IPS-18c (cell line): ENCODE data around the gene ANKFN1.

ENCODE experiments used
- H3K4me3 ChIP-seq: 2 replicates; pipeline ENCODE4 v1.7.0; 2013; ENCODE audit warnings: low read depth, mild to moderate bottlenecking, low read length, moderate library complexity; ENCODE audit not compliant: insufficient read depth
- H3K9me3 ChIP-seq: one replicate; pipeline ENCODE4 v1.6.1; 2013; ENCODE audit warnings: mild to moderate bottlenecking, low read length, moderate library complexity; ENCODE audit not compliant: control insufficient read depth, insufficient read depth

Gene ANKFN1

DNA sequence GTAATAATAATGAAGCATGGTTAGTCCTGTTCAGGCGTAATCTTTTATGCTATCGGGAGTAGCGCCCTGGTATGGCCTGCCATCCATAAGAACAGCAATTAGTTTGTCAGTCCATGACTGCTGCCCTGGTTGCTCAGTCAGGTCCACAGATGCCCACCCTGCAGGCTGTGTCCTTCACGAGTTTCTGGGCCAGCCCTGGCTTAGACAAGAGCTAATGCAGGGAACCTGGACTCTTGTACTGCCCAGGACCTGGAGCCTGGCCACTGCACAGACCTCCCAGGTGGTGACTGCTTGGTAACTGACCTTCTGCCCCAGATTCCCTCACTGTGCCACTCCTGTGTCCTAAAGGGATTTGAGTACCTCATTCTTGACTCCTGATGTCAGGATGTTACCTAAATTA lies 279.2 kb downstream of the ANKFN1 start:
- Histone ChIP-seq H3K9me3 (no peaks in the 10 kb centered on the region), H3K4me3 (no peak overlapping the region)

DNA sequence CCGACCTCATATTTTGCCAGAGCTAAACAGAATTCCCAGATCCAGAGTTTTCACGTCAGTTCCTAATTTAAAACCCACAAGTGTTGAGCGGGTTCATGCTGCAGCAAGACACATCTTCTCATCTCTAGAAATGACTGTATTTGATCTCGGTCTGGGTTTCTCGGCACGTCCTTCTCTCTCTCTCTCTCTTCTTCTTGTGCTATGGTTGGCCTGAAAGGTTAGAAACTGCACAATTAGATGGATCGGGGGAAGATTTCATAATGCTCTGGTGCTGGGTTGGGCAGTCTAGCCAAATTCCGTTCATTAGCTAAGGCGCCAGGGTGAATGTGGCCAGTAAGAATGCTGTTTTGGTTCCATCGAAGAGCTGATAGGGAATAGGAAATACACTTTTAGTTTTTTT lies 281.3 kb downstream of the ANKFN1 start:
- Histone ChIP-seq H3K9me3 (no peaks in the 10 kb centered on the region), H3K4me3 (no peak overlapping the region)

- Histone ChIP-seq H3K9me3 (no peaks in the 10 kb centered on the region), H3K4me3 (no peak overlapping the region)
Observed at GRCh38 chr17:56436142-56436541, 282.9 kb downstream of the ANKFN1 start.

DNA sequence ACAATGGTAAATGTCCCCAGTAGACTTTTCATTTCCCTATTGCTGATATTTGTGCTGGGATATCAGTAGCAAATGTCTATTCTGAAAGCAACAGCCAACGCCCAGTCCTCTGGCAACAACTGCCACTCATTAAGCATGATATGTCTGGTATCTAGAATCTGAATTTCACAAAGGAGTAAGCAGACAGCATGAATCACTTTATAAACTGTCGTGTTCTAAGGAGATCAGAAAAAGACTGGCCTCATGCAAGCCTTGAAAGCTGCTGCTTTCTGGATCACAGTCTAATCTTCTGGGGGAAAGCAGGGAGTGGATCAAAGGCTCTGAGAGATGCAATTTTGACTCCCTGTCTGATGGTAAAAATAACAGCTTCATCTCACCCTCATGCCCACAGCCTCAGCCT lies 287.1 kb downstream of the ANKFN1 start:
- Histone ChIP-seq H3K9me3 (no peaks in the 10 kb centered on the region), H3K4me3 (no peak overlapping the region)

DNA sequence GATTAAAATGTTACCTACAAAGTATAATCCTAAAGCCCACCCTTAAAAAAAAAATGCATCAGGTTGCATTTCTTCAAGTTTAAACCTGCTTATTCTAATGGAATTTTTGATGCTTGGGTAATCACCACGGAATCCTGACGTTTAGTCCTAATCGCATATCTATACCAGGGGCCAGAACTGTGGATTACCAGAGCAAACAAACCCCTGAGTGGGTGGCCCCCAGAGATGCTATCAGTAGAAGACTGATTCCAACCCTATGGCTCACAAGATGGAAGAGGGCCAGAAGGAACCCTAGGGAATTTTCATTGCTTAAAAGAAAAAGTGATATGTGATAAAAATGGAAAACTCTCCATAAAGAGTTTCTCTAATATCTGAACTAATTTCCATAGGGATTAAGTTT lies 288.0 kb downstream of the ANKFN1 start:
- H3K4me3 ChIP-seq = no peak overlapping the region

DNA sequence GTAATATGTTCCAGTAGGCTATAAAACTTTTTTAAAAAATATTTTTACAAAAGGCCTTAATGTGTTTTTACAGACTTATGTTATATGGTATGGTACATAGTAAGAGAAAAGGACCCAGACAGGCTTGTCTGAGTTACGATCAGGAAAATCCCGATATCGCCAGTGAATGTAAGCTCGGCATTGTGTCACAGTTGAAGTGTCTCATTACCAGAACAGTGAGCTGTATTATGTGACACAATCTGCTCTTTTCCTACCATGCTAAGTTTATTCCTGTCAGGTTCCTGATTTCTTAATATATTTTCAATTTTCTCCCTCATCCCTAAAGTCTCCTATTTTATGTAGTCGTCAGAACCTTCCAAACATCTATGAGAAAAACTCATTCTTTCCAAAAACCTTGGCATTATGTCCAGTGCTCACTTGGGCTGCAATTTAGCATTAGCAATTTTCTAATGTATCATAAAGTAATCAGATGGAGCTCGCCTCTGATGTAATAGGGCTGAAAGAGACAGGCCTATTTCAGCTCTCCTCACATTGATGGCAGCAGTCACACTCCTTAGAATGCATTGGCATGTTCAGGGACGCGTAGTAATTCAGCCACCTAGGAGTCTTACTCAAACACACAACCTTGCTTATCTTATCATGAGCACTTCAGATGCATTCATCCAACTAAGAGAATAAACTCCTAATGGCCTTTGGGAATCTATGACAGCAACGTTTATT lies 292.6 kb downstream of the ANKFN1 start:
- Histone ChIP-seq H3K9me3 (no peaks in the 10 kb centered on the region), H3K4me3 (no peak overlapping the region)

More for the DNA sequence above, 288.0 kb downstream of the ANKFN1 start:
- H3K9me3 ChIP-seq = no peaks in the 10 kb centered on the region

DNA sequence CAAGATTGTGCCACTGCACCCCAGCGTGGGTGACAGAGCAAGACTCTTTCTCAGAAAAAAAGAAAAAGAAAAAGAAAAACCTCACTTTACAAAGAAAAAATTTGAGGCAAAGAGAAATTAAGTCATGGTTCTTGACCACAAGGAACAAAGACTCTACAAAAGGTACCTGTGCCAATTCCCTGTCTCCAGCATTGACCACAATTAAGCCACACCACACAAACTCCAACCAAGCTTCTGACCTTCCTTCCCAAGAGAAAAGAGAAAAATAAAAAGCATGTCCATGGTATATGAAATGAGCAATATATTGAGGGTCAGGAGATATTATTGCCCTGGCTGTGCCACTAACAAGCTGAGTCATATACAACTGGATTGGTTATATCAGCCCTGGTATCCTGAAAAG lies 293.9 kb downstream of the ANKFN1 start:
- no peak overlapping the region for H3K4me3 ChIP-seq
- H3K9me3 ChIP-seq = no peaks in the 10 kb centered on the region

DNA sequence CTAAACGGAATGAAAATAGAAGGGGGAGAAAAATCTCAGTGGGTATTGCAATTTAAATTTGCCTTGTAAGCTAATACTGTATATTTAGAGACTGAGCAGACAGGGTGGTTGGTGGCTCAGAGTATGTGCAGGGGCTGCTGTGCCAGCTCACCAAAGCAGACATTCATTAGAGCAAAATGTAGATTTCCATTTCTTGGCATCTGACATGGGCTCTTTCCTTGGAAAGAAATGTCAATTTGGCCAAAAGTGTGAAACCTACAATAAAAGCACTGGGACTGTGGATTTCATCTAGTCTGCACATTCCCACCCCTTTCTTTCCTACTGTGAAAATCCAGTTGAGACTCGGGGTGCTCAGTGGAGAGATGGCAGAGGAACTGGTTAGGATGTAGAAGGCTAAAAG lies 295.1 kb downstream of the ANKFN1 start:
- Histone ChIP-seq H3K9me3 (no peaks in the 10 kb centered on the region), H3K4me3 (no peak overlapping the region)

DNA sequence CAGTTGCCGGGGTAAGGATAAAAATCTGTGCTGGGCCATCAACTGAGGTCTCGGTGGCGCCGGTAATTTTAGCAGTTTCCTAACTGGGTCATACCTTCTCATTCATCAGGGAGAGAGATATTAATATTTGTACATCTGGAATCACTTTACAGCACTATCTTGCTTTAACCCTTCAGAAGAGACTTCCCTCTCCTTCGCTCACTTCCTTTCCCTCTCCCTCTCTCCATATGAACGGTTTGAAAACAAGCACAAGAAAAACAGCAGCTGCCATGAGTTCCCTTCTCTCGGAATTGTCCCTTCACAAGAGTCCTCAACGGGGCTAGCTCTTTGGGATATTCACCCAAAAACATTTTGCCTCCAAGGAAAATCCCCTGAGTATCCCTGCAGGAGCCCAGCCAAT lies 295.9 kb downstream of the ANKFN1 start:
- Histone ChIP-seq H3K9me3 (no peaks in the 10 kb centered on the region), H3K4me3 (no peak overlapping the region)

GRCh38 chr17:56451629-56452028 lies 298.4 kb downstream of the ANKFN1 start:
- Histone ChIP-seq H3K9me3 (no peaks in the 10 kb centered on the region), H3K4me3 (no peak overlapping the region)

GRCh38 chr17:56452461-56452860 lies 299.2 kb downstream of the ANKFN1 start:
- Histone ChIP-seq H3K4me3 (no peak overlapping the region), H3K9me3 (no peaks in the 10 kb centered on the region)

DNA sequence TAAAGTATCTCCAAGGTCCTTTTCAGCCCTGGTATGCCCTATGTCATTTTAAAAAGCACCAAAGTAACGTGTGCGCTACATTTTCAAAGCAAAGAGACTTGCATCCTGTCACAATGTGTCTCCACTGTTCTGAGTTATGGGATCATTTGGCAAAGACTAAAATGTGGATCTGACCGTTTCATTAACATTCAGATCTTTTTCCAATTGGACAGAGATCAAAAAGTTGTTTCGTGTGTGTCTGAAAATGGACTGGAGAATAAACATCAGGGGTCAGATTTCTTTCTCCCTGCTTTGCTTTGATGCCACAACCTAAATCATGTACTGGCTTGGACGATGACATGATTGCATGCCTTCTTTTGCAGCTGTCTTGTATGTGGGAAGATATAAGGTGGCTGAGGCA lies 304.2 kb downstream of the ANKFN1 start:
- Histone ChIP-seq H3K9me3 (no peaks in the 10 kb centered on the region), H3K4me3 (no peak overlapping the region)

GRCh38 chr17:56465886-56466285 lies 312.6 kb downstream of the ANKFN1 start:
- Histone ChIP-seq H3K9me3 (no peaks in the 10 kb centered on the region), H3K4me3 (no peak overlapping the region)

DNA sequence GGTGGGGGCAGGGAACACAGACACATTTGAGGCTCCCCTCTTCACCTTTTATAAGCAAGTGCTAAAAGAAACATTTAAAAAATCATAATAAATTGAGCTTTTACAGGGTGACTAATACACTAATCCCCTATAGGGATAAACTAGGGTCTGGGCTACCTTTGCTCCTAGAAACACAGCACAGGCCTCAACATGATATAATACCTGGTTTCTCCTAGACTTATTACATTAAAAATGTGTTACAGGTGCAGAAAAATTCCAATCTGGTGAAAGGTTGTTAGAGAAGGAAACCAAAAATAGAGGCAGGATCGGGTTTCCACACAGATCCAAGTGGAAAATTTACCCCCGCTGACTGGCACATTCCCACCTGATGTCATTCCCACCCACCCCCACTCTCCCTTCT lies 315.6 kb downstream of the ANKFN1 start:
- no peak overlapping the region for H3K4me3 ChIP-seq
- H3K9me3 ChIP-seq = peaks cover 4% of the 10 kb centered on the region

- H3K9me3 ChIP-seq = peaks cover 4% of the 10 kb centered on the region
Observed at GRCh38 chr17:56471696-56472095, 318.4 kb downstream of the ANKFN1 start.

DNA sequence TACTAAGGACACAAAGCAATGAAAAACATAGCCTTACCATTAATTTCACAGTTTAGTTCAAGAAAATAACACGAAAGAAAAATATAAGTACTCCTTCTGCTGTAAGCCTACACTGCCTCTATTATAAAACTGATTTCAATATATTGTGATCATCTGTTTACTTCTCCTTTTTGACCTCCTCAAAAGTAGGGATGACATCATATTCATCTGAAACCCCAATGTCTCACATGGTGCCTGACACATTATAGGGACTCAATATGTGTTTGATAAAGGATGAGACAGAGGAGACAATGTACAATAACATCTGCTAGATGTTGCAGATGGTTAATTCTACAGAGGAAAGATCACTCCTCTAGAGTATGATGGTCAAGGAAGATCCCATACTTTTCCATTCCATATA lies 321.8 kb downstream of the ANKFN1 start:
- peaks cover 4% of the 10 kb centered on the region for H3K9me3 ChIP-seq
- H3K4me3 ChIP-seq = no peak overlapping the region

More at GRCh38 chr17:56471696-56472095, 318.4 kb downstream of the ANKFN1 start:
- H3K4me3 ChIP-seq = no peak overlapping the region

GRCh38 chr17:56478836-56479447 lies 325.7 kb downstream of the ANKFN1 start:
- Histone ChIP-seq H3K9me3 (no peaks in the 10 kb centered on the region), H3K4me3 (no peak overlapping the region)

- Histone ChIP-seq H3K9me3 (no peaks in the 10 kb centered on the region), H3K4me3 (no peak overlapping the region)
Observed at GRCh38 chr17:56480501-56480900, 327.2 kb downstream of the ANKFN1 start.

GRCh38 chr17:56481659-56482058 lies 328.4 kb downstream of the ANKFN1 start:
- no peak overlapping the region for H3K4me3 ChIP-seq

More at GRCh38 chr17:56481659-56482058, 328.4 kb downstream of the ANKFN1 start:
- no peaks in the 10 kb centered on the region for H3K9me3 ChIP-seq
